Measurements from ENCODE around the gene FASLG.
"Not testable (repeated sequence)": the region's sequence is repeated elsewhere in the genome, so short reads cannot be mapped to it uniquely, and the experiment has no call there.

Gene FASLG

GRCh38 chr1:172658871-172659453, at the start of gene FASLG:
TSS of gene FASLG (plus strand) at chr1:172659103. CDS start at chr1:172659202, 99 bp downstream.
- no peak for DNase-seq

GRCh38 chr1:172609528-172609927, 49.4 kb upstream of the FASLG start:
- no peak for DNase-seq

- no peak for DNase-seq
Observed at GRCh38 chr1:172612478-172612877, 46.4 kb upstream of the FASLG start.

- no peak for DNase-seq
Observed at GRCh38 chr1:172613294-172613693, 45.6 kb upstream of the FASLG start.

- DNase-seq: no peak
Observed at GRCh38 chr1:172616195-172616594, 42.7 kb upstream of the FASLG start.

- no peak for DNase-seq
Observed at GRCh38 chr1:172616636-172617035, 42.3 kb upstream of the FASLG start.

- not testable (repeated sequence) for DNase-seq
Observed at GRCh38 chr1:172620603-172621002, 38.3 kb upstream of the FASLG start.

- DNase-seq: no peak
Observed at GRCh38 chr1:172622541-172622940, 36.4 kb upstream of the FASLG start.

- no peak for DNase-seq
Observed at GRCh38 chr1:172623748-172624147, 35.2 kb upstream of the FASLG start.

GRCh38 chr1:172626845-172627244, 32.1 kb upstream of the FASLG start:
- no peak for DNase-seq

GRCh38 chr1:172627702-172628101, 31.2 kb upstream of the FASLG start:
- no peak for DNase-seq

GRCh38 chr1:172628401-172628800, 30.5 kb upstream of the FASLG start:
- DNase-seq: no peak

GRCh38 chr1:172629170-172629569, 29.7 kb upstream of the FASLG start:
- no peak for DNase-seq

GRCh38 chr1:172629638-172630037, 29.3 kb upstream of the FASLG start:
- no peak for DNase-seq

GRCh38 chr1:172630056-172630818, 28.7 kb upstream of the FASLG start:
- no peak for DNase-seq

GRCh38 chr1:172630868-172631267, 28.0 kb upstream of the FASLG start:
- DNase-seq: no peak

GRCh38 chr1:172637522-172637921, 21.4 kb upstream of the FASLG start:
- DNase-seq: no peak

- DNase-seq: no peak
Observed at GRCh38 chr1:172638249-172638648, 20.7 kb upstream of the FASLG start.

- DNase-seq: no peak
Observed at GRCh38 chr1:172638885-172639831, 19.7 kb upstream of the FASLG start.

GRCh38 chr1:172640111-172640510, 18.8 kb upstream of the FASLG start:
- DNase-seq: no peak

- DNase-seq: no peak
Observed at GRCh38 chr1:172641492-172641891, 17.4 kb upstream of the FASLG start.

- peak; percentile 19 for DNase-seq
Observed at GRCh38 chr1:172642970-172643369, 15.9 kb upstream of the FASLG start.

GRCh38 chr1:172646653-172647052, 12.2 kb upstream of the FASLG start:
- DNase-seq: no peak
